ENCODE data around the gene HOXA4.

The HOXA4 gene

GRCh38 chr7:27141137-27141922 lies 10.8 kb upstream of the HOXA4 start:
- no peak overlapping the region for H3K4me3 ChIP-seq (replicated peaks; ENCODE audit: low read depth, low read length)
- no peak for TF ChIP-seq CTCF (IDR thresholded peaks at IDR 0.05; ENCODE audit: low read depth, low read length, missing control alignments)

GRCh38 chr7:27140126-27140857 lies 9.7 kb upstream of the HOXA4 start:
- TF ChIP-seq CTCF (IDR thresholded peaks at IDR 0.05; ENCODE audit: low read depth, low read length, missing control alignments), result no peak

More at GRCh38 chr7:27141137-27141922, 10.8 kb upstream of the HOXA4 start:
- no peak for DNase-seq (ENCODE audit: extremely low read depth, low read depth)

DNA sequence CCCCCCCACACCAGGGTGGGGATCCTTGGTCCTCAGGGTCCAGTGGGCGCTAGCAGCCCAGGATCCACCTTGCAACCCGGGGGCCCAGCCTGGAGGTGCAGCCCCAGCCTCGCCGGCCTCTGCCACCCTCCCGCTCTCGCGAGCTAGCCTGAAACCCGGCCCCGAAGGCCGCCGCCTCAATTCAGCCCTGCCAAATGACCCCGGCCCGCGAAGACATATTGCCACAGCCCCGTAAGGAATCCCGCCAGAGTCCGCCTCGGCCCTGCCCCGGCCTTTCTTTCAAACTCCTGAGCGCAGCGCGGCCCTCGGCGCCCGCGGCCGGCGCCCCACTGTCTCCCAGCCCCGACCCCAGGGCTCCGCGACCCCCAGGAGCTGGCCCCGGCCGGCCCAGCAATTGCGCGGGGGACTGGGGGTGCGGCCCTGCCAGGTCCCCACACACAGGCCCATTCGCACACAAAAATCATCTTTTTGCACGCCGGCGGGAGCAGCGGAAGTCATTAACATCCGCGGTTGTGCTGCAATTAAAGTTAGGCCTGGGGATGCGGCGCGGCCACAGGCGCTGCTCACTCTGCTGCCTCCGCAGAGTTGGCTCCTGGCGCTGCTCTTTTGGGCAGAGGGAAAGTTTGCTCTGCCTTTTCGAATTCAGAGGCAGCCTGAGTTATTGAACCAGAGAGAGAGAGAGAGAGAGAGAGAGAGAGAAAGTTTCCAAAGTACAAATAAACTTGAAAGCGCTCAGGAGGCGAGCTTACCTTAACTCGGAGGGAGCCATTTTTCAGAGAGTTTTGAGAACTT lies 9.0 kb upstream of the HOXA4 start:
- no peak for TF ChIP-seq CTCF (IDR thresholded peaks at IDR 0.05; ENCODE audit: low read depth, low read length, missing control alignments)
- no peak for DNase-seq (ENCODE audit: extremely low read depth, low read depth)
- H3K4me3 ChIP-seq (replicated peaks; ENCODE audit: low read depth, low read length), result no peak overlapping the region

More at GRCh38 chr7:27140126-27140857, 9.7 kb upstream of the HOXA4 start:
- DNase-seq (ENCODE audit: extremely low read depth, low read depth), result no peak
- no peak overlapping the region for H3K4me3 ChIP-seq (replicated peaks; ENCODE audit: low read depth, low read length)

- no peak overlapping the region for H3K4me3 ChIP-seq (replicated peaks; ENCODE audit: low read depth, low read length)
- DNase-seq (ENCODE audit: extremely low read depth, low read depth), result no peak
- no peak for TF ChIP-seq CTCF (IDR thresholded peaks at IDR 0.05; ENCODE audit: low read depth, low read length, missing control alignments)
Measured at GRCh38 chr7:27138985-27139333, 8.4 kb upstream of the HOXA4 start.

- DNase-seq (ENCODE audit: extremely low read depth, low read depth), result no peak
- no peak overlapping the region for H3K4me3 ChIP-seq (replicated peaks; ENCODE audit: low read depth, low read length)
- TF ChIP-seq CTCF (IDR thresholded peaks at IDR 0.05; ENCODE audit: low read depth, low read length, missing control alignments), result no peak
Measured at GRCh38 chr7:27138472-27138871, 7.9 kb upstream of the HOXA4 start.

GRCh38 chr7:27137640-27138315 lies 7.2 kb upstream of the HOXA4 start:
- H3K4me3 ChIP-seq (replicated peaks; ENCODE audit: low read depth, low read length), result no peak overlapping the region
- TF ChIP-seq CTCF (IDR thresholded peaks at IDR 0.05; ENCODE audit: low read depth, low read length, missing control alignments), result no peak
- DNase-seq (ENCODE audit: extremely low read depth, low read depth), result no peak

Measured in HFF-Myc (cell line).